ENCODE measurements around the gene OBP2B. TPM values are rescaled to one million over a fixed set of nuclear protein-coding genes. Genes with fewer than 3 reads are reported as not detected.
A peak's percentile ranks its signal among the peaks of the same experiment; 100 is the strongest.
"Not testable (repeated sequence)": the region's sequence is repeated elsewhere in the genome, so short reads cannot be mapped to it uniquely, and the experiment has no call there.

Gene OBP2B
- polyA plus RNA-seq, 1 donor from 2014 or later = not detected

- not testable (repeated sequence) for H3K9me3 Mint-ChIP-seq, H3K4me3 Mint-ChIP-seq, H3K36me3 Mint-ChIP-seq, H3K27ac Mint-ChIP-seq, H3K27me3 Mint-ChIP-seq, H3K4me1 Mint-ChIP-seq
These were observed 23.0 kb upstream of the OBP2B start for GRCh38 chr9:133231934-133232568.

DNA sequence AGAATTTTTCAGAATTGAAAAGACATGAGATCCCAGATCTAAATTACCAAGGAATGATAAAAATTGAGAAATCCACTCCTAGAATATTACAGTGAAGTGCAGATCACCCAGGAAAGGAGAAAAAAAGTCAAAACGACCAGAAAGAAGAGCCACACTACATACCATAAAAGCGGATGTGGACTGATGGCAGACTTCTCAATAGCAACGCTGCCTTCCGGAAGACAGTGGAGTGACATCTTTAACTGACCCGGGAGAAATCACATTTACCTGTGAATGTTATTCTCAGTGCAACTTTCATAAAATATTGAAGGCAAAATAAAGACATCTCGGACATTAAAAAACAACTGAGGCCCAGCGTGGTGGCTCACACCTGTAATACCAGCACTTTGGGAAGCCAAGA lies 21.5 kb upstream of the OBP2B start:
- not testable (repeated sequence) for H3K4me1 Mint-ChIP-seq, H3K36me3 Mint-ChIP-seq, H3K27me3 Mint-ChIP-seq, H3K9me3 Mint-ChIP-seq, H3K27ac Mint-ChIP-seq, H3K4me3 Mint-ChIP-seq

DNA sequence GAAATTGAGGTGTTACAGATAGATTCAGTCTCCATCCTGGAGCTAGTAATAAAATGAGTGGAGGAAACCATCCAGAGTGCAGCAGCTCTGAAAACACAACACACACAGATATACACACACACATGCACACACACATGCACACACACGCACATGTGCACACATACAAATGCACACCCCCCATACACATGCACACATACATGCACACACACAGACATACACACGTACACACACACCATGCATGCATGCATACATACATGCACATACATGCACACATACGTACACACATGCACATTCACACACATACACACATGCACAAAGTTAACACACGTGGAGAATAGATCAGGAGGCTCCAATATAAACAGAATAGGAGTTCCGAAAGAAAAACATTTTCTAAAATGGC lies 21.0 kb upstream of the OBP2B start:
- H3K27ac Mint-ChIP-seq = no peak overlapping the region
- peaks cover 0 to 2% (median 0%) of the 10 kb centered on the region in 3 donors for H3K9me3 Mint-ChIP-seq
- H3K36me3 Mint-ChIP-seq = peaks cover 1% of the 10 kb centered on the region
- H3K4me1 Mint-ChIP-seq = no peaks in the 10 kb centered on the region
- no peak overlapping the region for H3K4me3 Mint-ChIP-seq
- H3K27me3 Mint-ChIP-seq = peaks cover 3% of the 10 kb centered on the region

GRCh38 chr9:133228474-133229193 lies 19.6 kb upstream of the OBP2B start:
- not testable (repeated sequence) for H3K4me1 Mint-ChIP-seq, H3K36me3 Mint-ChIP-seq, H3K27me3 Mint-ChIP-seq

GRCh38 chr9:133227996-133228395 lies 18.9 kb upstream of the OBP2B start:
- not testable (repeated sequence) for H3K27me3 Mint-ChIP-seq, H3K9me3 Mint-ChIP-seq, H3K27ac Mint-ChIP-seq, H3K36me3 Mint-ChIP-seq, H3K4me3 Mint-ChIP-seq, H3K4me1 Mint-ChIP-seq

More at GRCh38 chr9:133228474-133229193, 19.6 kb upstream of the OBP2B start:
- H3K27ac Mint-ChIP-seq, H3K4me3 Mint-ChIP-seq, H3K9me3 Mint-ChIP-seq: not testable (repeated sequence)

DNA sequence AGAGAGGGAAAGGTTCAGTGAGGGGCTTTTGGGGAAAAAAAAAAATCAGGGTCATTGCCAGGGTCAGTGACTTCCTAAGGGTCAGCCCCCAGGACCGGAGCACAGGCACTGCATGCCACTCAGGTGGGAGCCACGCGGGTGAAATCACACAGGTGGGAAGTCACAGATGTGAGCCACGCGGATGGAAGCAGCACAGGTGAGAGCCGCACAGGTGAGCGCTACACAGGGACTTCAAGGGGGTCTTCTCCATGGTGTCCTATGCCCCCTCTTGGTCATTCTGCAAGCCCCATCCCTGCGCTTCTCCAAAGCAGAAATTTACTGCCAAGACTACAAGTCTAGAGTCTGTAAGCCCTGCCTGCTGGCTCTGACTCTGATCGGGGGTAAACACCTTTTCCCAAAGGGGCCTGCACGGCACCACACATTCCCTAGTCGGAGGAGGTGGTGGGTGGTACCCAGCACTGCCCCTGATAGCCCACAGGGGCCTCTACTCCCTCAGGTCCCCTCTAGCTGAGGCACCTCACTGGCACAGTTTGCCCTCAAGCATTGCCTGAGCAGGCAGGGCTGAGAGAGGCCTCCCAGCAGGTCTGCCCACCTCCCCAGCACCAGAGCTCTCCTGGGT lies 18.3 kb upstream of the OBP2B start:
- H3K4me1 Mint-ChIP-seq = peaks cover 0 to 1% (median 0%) of the 10 kb centered on the region in 3 donors
- peaks cover 0 to 3% (median 0%) of the 10 kb centered on the region in 3 donors for H3K9me3 Mint-ChIP-seq
- no peaks in the 10 kb centered on the region for H3K36me3 Mint-ChIP-seq
- peaks cover 7% of the 10 kb centered on the region for H3K27me3 Mint-ChIP-seq
- H3K4me3 Mint-ChIP-seq = no peak overlapping the region
- no peak overlapping the region for H3K27ac Mint-ChIP-seq

- H3K36me3 Mint-ChIP-seq = no peaks in the 10 kb centered on the region
- peaks cover 0 to 3% (median 0%) of the 10 kb centered on the region in 3 donors for H3K9me3 Mint-ChIP-seq
- H3K27ac Mint-ChIP-seq = no peak overlapping the region
- H3K4me3 Mint-ChIP-seq = no peak overlapping the region
- H3K4me1 Mint-ChIP-seq = peaks cover 0 to 1% (median 0%) of the 10 kb centered on the region in 3 donors
- H3K27me3 Mint-ChIP-seq = peaks cover 9% of the 10 kb centered on the region
These were observed 17.4 kb upstream of the OBP2B start for GRCh38 chr9:133226219-133227171.

- peaks cover 19% of the 10 kb centered on the region for H3K27me3 Mint-ChIP-seq
- peaks cover 0 to 6% (median 0%) of the 10 kb centered on the region in 3 donors for H3K9me3 Mint-ChIP-seq
- H3K4me1 Mint-ChIP-seq = peaks cover 0 to 1% (median 0%) of the 10 kb centered on the region in 3 donors
- no peak overlapping the region for H3K4me3 Mint-ChIP-seq
- no peaks in the 10 kb centered on the region for H3K36me3 Mint-ChIP-seq
- no peak overlapping the region for H3K27ac Mint-ChIP-seq
These were observed 16.3 kb upstream of the OBP2B start for GRCh38 chr9:133225171-133226011.

DNA sequence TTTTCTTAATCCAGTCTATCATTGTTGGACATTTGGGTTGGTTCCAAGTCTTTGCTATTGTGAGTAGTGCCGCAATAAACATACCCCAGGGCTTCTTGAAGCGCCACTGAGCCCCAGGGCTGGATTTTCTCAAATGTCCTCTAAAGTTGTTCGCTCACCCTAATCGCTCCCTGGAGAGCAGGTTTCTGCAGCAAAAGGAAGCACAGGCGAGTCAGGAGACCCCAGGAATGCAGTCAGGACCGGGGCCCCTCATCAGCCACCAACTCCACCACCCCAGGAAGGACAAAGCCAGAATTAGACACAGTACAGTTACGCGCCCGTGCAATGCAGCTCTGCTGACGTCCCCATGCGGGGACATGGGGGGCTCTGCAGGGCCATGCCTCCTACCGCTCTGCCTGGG lies 15.7 kb upstream of the OBP2B start:
- H3K36me3 Mint-ChIP-seq = no peaks in the 10 kb centered on the region
- peaks cover 0 to 5% (median 0%) of the 10 kb centered on the region in 3 donors for H3K9me3 Mint-ChIP-seq
- peaks cover 0 to 1% (median 0%) of the 10 kb centered on the region in 3 donors for H3K4me1 Mint-ChIP-seq
- no peak overlapping the region for H3K4me3 Mint-ChIP-seq
- H3K27me3 Mint-ChIP-seq = peaks cover 24% of the 10 kb centered on the region
- H3K27ac Mint-ChIP-seq = no peak overlapping the region

GRCh38 chr9:133223159-133223756 lies 14.2 kb upstream of the OBP2B start:
- H3K4me3 Mint-ChIP-seq, H3K36me3 Mint-ChIP-seq, H3K27ac Mint-ChIP-seq, H3K4me1 Mint-ChIP-seq, H3K9me3 Mint-ChIP-seq: not testable (repeated sequence)
- H3K27me3 Mint-ChIP-seq = peaks cover 29% of the 10 kb centered on the region

DNA sequence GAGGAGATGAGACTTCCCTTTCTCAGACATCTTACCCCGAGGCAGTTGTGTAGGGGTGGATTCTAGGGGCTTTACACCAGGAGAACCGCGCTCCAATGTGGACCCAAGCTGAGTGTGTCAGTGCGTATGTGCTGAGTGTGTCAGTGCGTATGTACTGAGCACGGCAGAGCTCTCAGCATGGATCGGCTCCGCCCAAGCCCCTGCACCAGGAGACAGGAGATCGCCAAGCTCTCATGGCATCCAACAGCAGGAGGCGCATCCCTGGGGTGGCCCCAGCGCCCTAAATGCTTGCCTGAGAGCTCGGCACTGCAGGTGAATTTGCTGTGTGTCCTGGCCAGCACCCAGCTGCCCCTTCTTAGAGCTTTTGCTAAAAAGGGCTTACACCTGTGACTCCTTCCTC lies 12.9 kb upstream of the OBP2B start:
- H3K27ac Mint-ChIP-seq, H3K36me3 Mint-ChIP-seq, H3K9me3 Mint-ChIP-seq, H3K4me1 Mint-ChIP-seq, H3K4me3 Mint-ChIP-seq: not testable (repeated sequence)
- peaks cover 32% of the 10 kb centered on the region for H3K27me3 Mint-ChIP-seq

DNA sequence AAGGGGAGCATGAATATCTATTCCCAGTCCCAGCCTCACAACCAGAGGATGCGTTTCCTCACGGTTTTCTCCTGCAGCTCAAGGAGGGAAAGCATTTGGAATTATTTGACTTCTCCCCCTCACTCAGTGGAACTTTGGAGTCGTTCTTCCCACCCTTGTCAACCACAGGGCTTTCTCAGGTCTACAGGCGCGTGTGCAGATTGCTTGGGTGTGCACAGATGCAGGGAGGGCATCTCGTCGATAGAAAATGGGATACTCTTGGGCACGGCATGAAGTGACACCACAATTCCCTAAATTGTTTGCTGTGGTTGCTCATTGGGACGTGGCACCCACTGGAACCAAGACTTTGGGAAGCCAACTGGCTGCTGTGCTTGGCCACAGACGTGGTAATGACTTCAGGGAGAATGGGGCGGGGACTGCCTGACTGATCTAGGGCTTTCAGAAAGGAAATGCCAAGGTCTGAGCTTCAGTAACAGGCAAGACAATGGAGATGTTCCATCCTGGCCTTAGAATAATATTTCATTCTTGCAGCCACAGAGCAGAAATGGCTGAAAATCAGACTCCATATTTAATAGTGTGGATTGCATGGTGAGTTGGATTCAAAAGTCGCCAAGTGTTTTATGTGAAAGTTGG lies 12.2 kb upstream of the OBP2B start:
- Mint-ChIP-seq H3K27ac (no peak overlapping the region), H3K4me1 (peaks cover 0 to 1% (median 0%) of the 10 kb centered on the region in 3 donors), H3K36me3 (no peaks in the 10 kb centered on the region), H3K27me3 (peaks cover 33% of the 10 kb centered on the region), H3K9me3 (peaks cover 0 to 7% (median 0%) of the 10 kb centered on the region in 3 donors), H3K4me3 (peak overlapping the region in 1 of 4 donors; percentile 37)

GRCh38 chr9:133218049-133218975 lies 9.3 kb upstream of the OBP2B start:
- Mint-ChIP-seq H3K27me3 (peaks cover 34% of the 10 kb centered on the region), H3K9me3 (peaks cover 0 to 17% (median 11%) of the 10 kb centered on the region in 3 donors)
- not testable (repeated sequence) for H3K4me3 Mint-ChIP-seq, H3K27ac Mint-ChIP-seq, H3K36me3 Mint-ChIP-seq, H3K4me1 Mint-ChIP-seq

Measured in IgD-negative memory B cell (primary cell).